GM12878 (cell line): ENCODE data around the gene CD300E. TPM values are rescaled to one million over a fixed set of nuclear protein-coding genes. Genes with fewer than 3 reads are reported as not detected.

Experiments
- ATAC-seq: fragments of 200-7000 bp; cut with Tn5 transposase; 3 replicates; pipeline ENCODE4 v1.9.1; 2020; ENCODE audit warnings: mild to moderate bottlenecking, moderate library complexity
- BruUV-seq: library from RNA; stranded (reverse); fragments of 400-500 nt; replicated peaks from 2 replicates; lab custom pipeline; 2021; lab: Mats Ljungman, UMichigan
- CTCF ChIA-PET: fragments of 300-600 bp; sonication (Branson Sonifier 250); formaldehyde crosslinking; extraction: SDS; loops from one replicate; lab custom pipeline; 2021; ENCODE audit warnings: inconsistent platforms; lab: Yijun Ruan, JAX
- POLR2A ChIA-PET: fragments of 350-600 bp; formaldehyde crosslinking; extraction: SDS; loops from one replicate; lab custom pipeline; 2021; ENCODE audit warnings: inconsistent platforms; lab: Charles Lee
- RAD21 ChIA-PET: fragments of 300-600 bp; sonication (Branson Sonifier 250); formaldehyde crosslinking; loops from one replicate; lab custom pipeline; 2023; ENCODE audit warnings: antibody characterized with exemption; ENCODE audit not compliant: unreplicated experiment; lab: Charles Lee
- SMC1A ChIA-PET: fragments of 300-600 bp; sonication (Branson Sonifier 250); formaldehyde crosslinking; loops from one replicate; lab custom pipeline; 2023; ENCODE audit not compliant: unreplicated experiment, uncharacterized antibody; lab: Charles Lee
- DNase-seq: peaks from one replicate; pipeline ENCODE4 v3.0.0-alpha.2; 2011; ENCODE audit warnings: low read depth, low spot score
- FAIRE-seq: peaks from 3 replicates; lab custom pipeline; 2011; peaks lifted over from hg19 to GRCh38; lab: Jason Lieb, UNC
- H2AFZ ChIP-seq: 2 replicates; pipeline ENCODE4 v1.6.0; 2011; ENCODE audit warnings: low read depth, low read length, control low read depth; ENCODE audit not compliant: control insufficient read depth
- H3K27ac ChIP-seq: 2 replicates; pipeline ENCODE4 v1.5.1; 2011; ENCODE audit warnings: control low read depth; ENCODE audit not compliant: control insufficient read depth, insufficient read depth
- H3K27me3 ChIP-seq, 2 experiments: replicated peaks in 1 of 2; 2 replicates each; pipeline versions ENCODE4 v1.6.0 to v1.6.1; 2011; ENCODE audit warnings: low read length in 1 of 2; ENCODE audit not compliant: control insufficient read depth in 2 of 2, insufficient read depth in 2 of 2
- H3K36me3 ChIP-seq, 2 experiments: 2 replicates each; pipeline ENCODE4 v1.5.1; 2011; ENCODE audit warnings: low read length in 1 of 2; ENCODE audit not compliant: control insufficient read depth in 2 of 2, insufficient read depth in 2 of 2
- H3K4me1 ChIP-seq: 2 replicates; pipeline ENCODE4 v1.6.1; 2011; ENCODE audit warnings: mild to moderate bottlenecking, low read length, moderate library complexity, mixed read lengths; ENCODE audit not compliant: control insufficient read depth, insufficient read depth
- H3K4me2 ChIP-seq: 2 replicates; pipeline ENCODE4 v1.6.0; 2011; ENCODE audit warnings: control low read depth; ENCODE audit not compliant: control insufficient read depth, insufficient read depth
- H3K4me3 ChIP-seq: fragments of 200-600 bp; sonication (generic); 2 replicates; pipeline ENCODE4 v1.5.1; 2016
- H3K79me2 ChIP-seq: 2 replicates; pipeline ENCODE4 v1.6.0; 2011; ENCODE audit warnings: low read length; ENCODE audit not compliant: control insufficient read depth, insufficient read depth
- H3K9ac ChIP-seq: 2 replicates; pipeline ENCODE4 v1.8.0; 2011; ENCODE audit warnings: low read length, control low read depth, mixed read lengths; ENCODE audit not compliant: control insufficient read depth, insufficient read depth
- H3K9me3 ChIP-seq: replicated peaks from 3 replicates; pipeline ENCODE4 v1.5.1; 2011; ENCODE audit warnings: mild to moderate bottlenecking, low read length; ENCODE audit not compliant: control insufficient read depth, insufficient read depth
- H4K20me1 ChIP-seq: 2 replicates; pipeline ENCODE4 v1.6.0; 2011; ENCODE audit not compliant: control insufficient read depth, insufficient read depth
- CHD4 ChIP-seq: fragments of 200-600 bp; sonication (generic); IDR thresholded peaks from 2 replicates; pipeline ENCODE4 v1.6.1; 2016; ENCODE audit warnings: mild to moderate bottlenecking
- DPF2 ChIP-seq: fragments of 450-650 bp; IDR thresholded peaks from 2 replicates; pipeline ENCODE4 v1.6.1; 2017; ENCODE audit warnings: mild to moderate bottlenecking
- ETV6 ChIP-seq, 2 experiments: fragments of 450-650 bp in 1 of 2; IDR thresholded peaks in 1 of 2; conservative IDR thresholded peaks in 1 of 2; 2 replicates each; pipeline ENCODE4 v1.6.1; 2014; ENCODE audit warnings: antibody characterized with exemption in 1 of 2, borderline replicate concordance in 1 of 2, low read depth in 1 of 2, mild to moderate bottlenecking in 1 of 2, moderate library complexity in 1 of 2
- NRF1 ChIP-seq: conservative IDR thresholded peaks from 2 replicates; pipeline ENCODE4 v1.6.1; 2011; ENCODE audit warnings: mild to moderate bottlenecking, low read depth, low read length, improper control_type of control experiment
- TCF12 ChIP-seq: IDR thresholded peaks from 2 replicates; pipeline ENCODE4 v1.6.1; 2011; ENCODE audit warnings: low read depth, mild to moderate bottlenecking, low read length
- ZNF384 ChIP-seq: IDR thresholded peaks from 2 replicates; pipeline ENCODE4 v1.6.1; 2012; ENCODE audit warnings: low read depth, mild to moderate bottlenecking, low read length, improper control_type of control experiment, borderline replicate concordance
- WGBS: methylation state at CpG from one replicate; pipeline ENCODE4 v1.1.6; 2016; ENCODE audit warnings: low lambda C conversion rate; ENCODE audit not compliant: insufficient replicate concordance, insufficient coverage; ENCODE audit errors: missing lambda C conversion rate; 5-methylcytosine and 5-hydroxymethylcytosine counted together
- in situ Hi-C: fragments of 300-500 bp; cut with MboI; formaldehyde crosslinking; loops from 9 replicates; pipeline ENCODE4 v1.14.3; 2018; ENCODE audit warnings: mixed read lengths
- intact Hi-C: fragments of 100-400 bp; cut with micrococcal nuclease; formaldehyde crosslinking; loops from one replicate; pipeline ENCODE4 v1.14.2; 2022; ENCODE audit not compliant: unreplicated experiment
- polyA plus RNA-seq, 11 experiments: library from polyadenylated mRNA; depleted of rRNA in 4 of 11; unstranded in 6 of 11; stranded (reverse) in 5 of 11; fragments of >200 nt; fragmentation: Nextera tagmentation in 4 of 11; fragmentation: Illumina TruSeq in 1 of 11; extraction: Ambion mirVana in 4 of 11; extraction: Trizol in 1 of 11; gene quantifications; 1 replicate in 1 of 11; 2 replicates in 10 of 11; pipeline versions ENCODE4 v1.2.1 to v1.2.3, GENCODE V29; 2011 to 2016; ENCODE audit warnings: inconsistent platforms in 2 of 11, missing spikeins in 2 of 11, low read depth in 1 of 11
- total RNA-seq, 4 experiments: library from RNA; depleted of rRNA in 3 of 4; stranded (reverse); fragments of >200 nt in 3 of 4; fragmentation: Illumina TruSeq in 1 of 4; extraction: Trizol in 1 of 4; gene quantifications; 2 replicates each; pipeline versions ENCODE4 v1.2.1 to v1.2.3, GENCODE V29; 2013 to 2021
- TF ChIP-seq, protein P1 (sequence below): IDR thresholded peaks from 2 replicates; pipeline ENCODE4 v1.6.1; 2012; ENCODE audit warnings: low read length, inconsistent platforms
- TF ChIP-seq, protein P2 (sequence below): IDR thresholded peaks from 2 replicates; pipeline ENCODE4 v1.6.1; 2011; ENCODE audit warnings: low read depth, mild to moderate bottlenecking, low read length, moderate library complexity, borderline replicate concordance; ENCODE audit errors: extremely low read depth

Gene CD300E
- total and polyA plus RNA-seq, 10 of the 15 experiments (the other 5 are each of a cell fraction or from before 2014, with no cell fraction given), result not detected

DNA sequence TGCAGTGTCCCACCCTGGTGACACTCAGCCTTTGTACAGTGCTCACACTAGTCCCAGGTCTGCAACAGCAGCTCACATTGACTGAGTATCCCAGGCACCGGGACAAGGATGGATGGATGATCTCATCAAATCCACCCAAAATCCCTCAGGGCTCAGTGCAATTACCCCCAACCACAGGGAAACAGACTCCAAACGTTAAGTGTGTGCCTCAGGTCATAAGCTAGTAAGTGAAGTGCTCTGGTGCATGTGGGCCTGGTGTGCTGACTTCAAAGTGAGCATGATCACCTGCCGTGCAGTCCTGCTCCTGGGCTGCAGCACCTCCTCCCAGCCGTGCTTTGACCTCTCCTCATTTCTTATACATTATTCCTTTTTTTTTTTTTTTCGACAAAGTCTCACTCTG lies 31.2 kb upstream of the CD300E start:
- RAD21 ChIA-PET, result interaction anchor here (7.6 kb wide), 1 partner anchor 82 kb away, joined by 299 read pairs; the partner anchor contains the start of gene RAB37
- no peaks in the 10 kb centered on the region for H3K9me3 ChIP-seq

More for the DNA sequence above, 31.2 kb upstream of the CD300E start:
- CTCF ChIA-PET, result interaction anchor here (4.2 to 7.2 kb wide), 2 partner anchors 82 to 88 kb away, joined by 34 to 349 read pairs; partner anchors contain the start of genes CD300H and RAB37
- 0 out of 2 replicates have a peak, but pooled peaks cover 2% of the 10 kb centered on the region for H3K4me1 ChIP-seq
- H3K27ac ChIP-seq, result no peak overlapping the region
- POLR2A ChIA-PET, result no interaction called here
- H4K20me1 ChIP-seq, result no peaks in the 10 kb centered on the region
- no peaks in the 10 kb centered on the region for H3K36me3 ChIP-seq
- no peaks in the 10 kb centered on the region for H3K79me2 ChIP-seq
- FAIRE-seq, result no peak
- peaks cover 3 to 11% of the 10 kb centered on the region in 2 experiments; a peak in 1 of 4 replicates for H3K27me3 ChIP-seq
- H3K4me2 ChIP-seq, result no peak overlapping the region
- ATAC-seq, result no peak
- 28% methylated on average over 5 of the region's 5 CpGs for WGBS
- BruUV-seq, result no TSS peak
- no peak overlapping the region for H2AFZ ChIP-seq
- TF ChIP-seq, protein P1, sequence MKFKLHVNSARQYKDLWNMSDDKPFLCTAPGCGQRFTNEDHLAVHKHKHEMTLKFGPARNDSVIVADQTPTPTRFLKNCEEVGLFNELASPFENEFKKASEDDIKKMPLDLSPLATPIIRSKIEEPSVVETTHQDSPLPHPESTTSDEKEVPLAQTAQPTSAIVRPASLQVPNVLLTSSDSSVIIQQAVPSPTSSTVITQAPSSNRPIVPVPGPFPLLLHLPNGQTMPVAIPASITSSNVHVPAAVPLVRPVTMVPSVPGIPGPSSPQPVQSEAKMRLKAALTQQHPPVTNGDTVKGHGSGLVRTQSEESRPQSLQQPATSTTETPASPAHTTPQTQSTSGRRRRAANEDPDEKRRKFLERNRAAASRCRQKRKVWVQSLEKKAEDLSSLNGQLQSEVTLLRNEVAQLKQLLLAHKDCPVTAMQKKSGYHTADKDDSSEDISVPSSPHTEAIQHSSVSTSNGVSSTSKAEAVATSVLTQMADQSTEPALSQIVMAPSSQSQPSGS, result no peak
- TF ChIP-seq ETV6 (conservative IDR thresholded peaks at IDR 0.05 in 1 of 2, IDR thresholded peaks at IDR 0.05 in 1 of 2; ENCODE audit: borderline replicate concordance in 1 of 2, low read depth in 1 of 2), result no peak
- no peak for TF ChIP-seq TCF12
- no peak for TF ChIP-seq ZNF384
- TF ChIP-seq NRF1, result no peak
- no peak for TF ChIP-seq DPF2
- TF ChIP-seq CHD4, result no peak
- TF ChIP-seq, protein P2, sequence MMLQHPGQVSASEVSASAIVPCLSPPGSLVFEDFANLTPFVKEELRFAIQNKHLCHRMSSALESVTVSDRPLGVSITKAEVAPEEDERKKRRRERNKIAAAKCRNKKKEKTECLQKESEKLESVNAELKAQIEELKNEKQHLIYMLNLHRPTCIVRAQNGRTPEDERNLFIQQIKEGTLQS, result no peak
- DNase-seq, result no peak
- no peak overlapping the region for H3K4me3 ChIP-seq
- intact Hi-C loops, result no loop called here
- SMC1A ChIA-PET, result interaction anchor here (0.9 kb wide), 2 partner anchors 82 to 929 kb away, joined by 3 to 4 read pairs; partner anchors contain the start of gene RAB37
- no peak overlapping the region for H3K9ac ChIP-seq
- in situ Hi-C loops, result loop anchor here (5.0 kb wide), 1 partner anchor 83 kb away; the partner anchor contains the start of gene RAB37
